HepG2 (cell line): ENCODE data around the gene SPHK2. TPM values are rescaled to one million over a fixed set of nuclear protein-coding genes. Genes with fewer than 3 reads are reported as not detected.

ENCODE experiments used
- BORCS8-MEF2B ChIP-seq: sonication (generic); formaldehyde crosslinking; IDR thresholded peaks from 2 replicates; pipeline ENCODE4 v1.8.0; 2022; ENCODE audit warnings: mild to moderate bottlenecking, missing genetic modification reagents
- FOXO1 ChIP-seq: sonication (generic); formaldehyde crosslinking; IDR thresholded peaks from 2 replicates; pipeline ENCODE4 v1.4.0; 2020; ENCODE audit warnings: missing genetic modification reagents
- KDM1A ChIP-seq: IDR thresholded peaks from 2 replicates; pipeline ENCODE4 v1.6.1; 2016; ENCODE audit warnings: missing compliant biosample characterization
- KDM2A ChIP-seq: sonication (generic); formaldehyde crosslinking; IDR thresholded peaks from 2 replicates; pipeline ENCODE4 v1.4.0; 2020; ENCODE audit warnings: low read depth, missing genetic modification reagents, borderline replicate concordance
- KMT2B ChIP-seq: IDR thresholded peaks from 2 replicates; pipeline ENCODE4 v1.6.1; 2016; ENCODE audit warnings: missing genetic modification reagents, missing compliant biosample characterization
- NBN ChIP-seq: fragments of 450-650 bp; conservative IDR thresholded peaks from 2 replicates; pipeline ENCODE4 v1.6.1; 2017
- NCOA1 ChIP-seq: sonication (generic); formaldehyde crosslinking; IDR thresholded peaks from 2 replicates; pipeline ENCODE4 v1.9.0; 2021; ENCODE audit warnings: missing genetic modification reagents
- POLR2A ChIP-seq, 2 experiments: IDR thresholded peaks; 2 replicates each; pipeline ENCODE4 v1.6.1; 2011; ENCODE audit warnings: low read depth in 2 of 2, low read length in 2 of 2, mild to moderate bottlenecking in 1 of 2, moderate library complexity in 1 of 2; ENCODE audit not compliant: insufficient read depth in 1 of 2
- SIX4 ChIP-seq: sonication (generic); formaldehyde crosslinking; IDR thresholded peaks from 2 replicates; pipeline ENCODE4 v1.4.0; 2020; ENCODE audit warnings: missing genetic modification reagents
- SOX13 ChIP-seq, 3 experiments: fragments of 450-650 bp in 1 of 3; sonication (generic) in 1 of 3; formaldehyde crosslinking in 1 of 3; IDR thresholded peaks in 2 of 3; conservative IDR thresholded peaks in 1 of 3; 2 replicates each; pipeline versions ENCODE4 v1.5.0 to v1.6.1; 2016 to 2020; ENCODE audit warnings: antibody characterized with exemption in 1 of 3, mild to moderate bottlenecking in 1 of 3, missing compliant biosample characterization in 1 of 3, missing genetic modification reagents in 1 of 3, moderate library complexity in 1 of 3
- TOPORS ChIP-seq: sonication (generic); formaldehyde crosslinking; IDR thresholded peaks from 2 replicates; pipeline ENCODE4 v1.8.0; 2023; ENCODE audit warnings: mild to moderate bottlenecking, missing genetic modification reagents
- ZBTB1 ChIP-seq: sonication (generic); formaldehyde crosslinking; IDR thresholded peaks from 2 replicates; pipeline ENCODE4 v1.4.0; 2020; ENCODE audit warnings: missing genetic modification reagents, borderline replicate concordance
- ZBTB7B ChIP-seq: sonication (generic); formaldehyde crosslinking; IDR thresholded peaks from 2 replicates; pipeline ENCODE4 v1.4.0; 2020; ENCODE audit warnings: missing genetic modification reagents
- ZFAT ChIP-seq: sonication (generic); formaldehyde crosslinking; conservative IDR thresholded peaks from 2 replicates; pipeline ENCODE4 v1.8.1; 2023; ENCODE audit warnings: missing genetic modification reagents, inconsistent platforms
- ZNF510 ChIP-seq: sonication (generic); formaldehyde crosslinking; IDR thresholded peaks from 2 replicates; pipeline ENCODE4 v1.4.0; 2020; ENCODE audit warnings: low read depth, mild to moderate bottlenecking, missing genetic modification reagents
- ZNF577 ChIP-seq: sonication (generic); formaldehyde crosslinking; IDR thresholded peaks from 2 replicates; pipeline ENCODE4 v1.4.0; 2020; ENCODE audit warnings: mild to moderate bottlenecking, low read depth, missing genetic modification reagents, borderline replicate concordance
- ZNF749 ChIP-seq: sonication (generic); formaldehyde crosslinking; IDR thresholded peaks from 2 replicates; pipeline ENCODE4 v1.8.0; 2022; ENCODE audit warnings: mild to moderate bottlenecking, missing genetic modification reagents, moderate library complexity, borderline replicate concordance
- ZNF775 ChIP-seq: sonication (generic); formaldehyde crosslinking; IDR thresholded peaks from 2 replicates; pipeline ENCODE4 v1.4.0; 2020; ENCODE audit warnings: missing genetic modification reagents, mild to moderate bottlenecking, moderate library complexity, borderline replicate concordance
- ZNF879 ChIP-seq: sonication (generic); formaldehyde crosslinking; IDR thresholded peaks from 2 replicates; pipeline ENCODE4 v1.8.1; 2023; ENCODE audit warnings: missing genetic modification reagents
- ZNF883 ChIP-seq: sonication (generic); formaldehyde crosslinking; IDR thresholded peaks from 2 replicates; pipeline ENCODE4 v1.5.1; 2020; ENCODE audit warnings: mild to moderate bottlenecking, missing genetic modification reagents; ENCODE audit errors: not compliant biosample characterization
- ZNF891 ChIP-seq: sonication (generic); formaldehyde crosslinking; IDR thresholded peaks from 2 replicates; pipeline ENCODE4 v1.5.0; 2020; ENCODE audit warnings: mild to moderate bottlenecking, missing genetic modification reagents
- polyA plus RNA-seq, 8 experiments: library from polyadenylated mRNA; depleted of rRNA in 3 of 8; stranded (reverse) in 7 of 8; unstranded in 1 of 8; fragments of >200 nt; fragmentation: Illumina TruSeq in 4 of 8; extraction: Trizol in 4 of 8; gene quantifications; 2 replicates each; pipeline versions ENCODE4 v1.2.1 to v1.2.3, GENCODE V29; 2011 to 2016; ENCODE audit warnings: low read depth in 4 of 8, missing spikeins in 1 of 8, mixed read lengths in 1 of 8; ENCODE audit not compliant: insufficient read depth in 1 of 8
- total RNA-seq, 5 experiments: library from RNA; depleted of rRNA; stranded (reverse); fragments of >200 nt; fragmentation: Illumina TruSeq; extraction: Trizol; gene quantifications; 2 replicates each; pipeline ENCODE4 v1.2.3, GENCODE V29; 2016; ENCODE audit warnings: low read depth in 1 of 5
- TF ChIP-seq, protein P1 (sequence below): IDR thresholded peaks from 2 replicates; pipeline ENCODE4 v1.6.1; 2016; ENCODE audit warnings: mild to moderate bottlenecking, missing biosample characterization, missing genetic modification reagents
- TF ChIP-seq, protein P2 (sequence below): sonication (generic); formaldehyde crosslinking; IDR thresholded peaks from 2 replicates; pipeline ENCODE4 v1.8.1; 2022; ENCODE audit warnings: mild to moderate bottlenecking, missing genetic modification reagents
- TF ChIP-seq, protein P3 (sequence below): sonication (generic); formaldehyde crosslinking; IDR thresholded peaks from 2 replicates; pipeline ENCODE4 v1.5.0; 2020; ENCODE audit warnings: missing genetic modification reagents
- TF ChIP-seq, protein P4 (sequence below): IDR thresholded peaks from 2 replicates; pipeline ENCODE4 v1.6.1; 2016
- TF ChIP-seq, protein P5 (sequence below): sonication (generic); IDR thresholded peaks from 2 replicates; pipeline ENCODE4 v1.6.1; 2016; ENCODE audit warnings: low read depth, borderline replicate concordance
- TF ChIP-seq, protein P6 (sequence below): sonication (generic); formaldehyde crosslinking; IDR thresholded peaks from 2 replicates; pipeline ENCODE4 v1.4.0; 2020; ENCODE audit warnings: mild to moderate bottlenecking, missing genetic modification reagents

The SPHK2 gene
- total and polyA plus RNA-seq, 2 of the 13 experiments (the other 11 are each of a cell fraction or from before 2014, with no cell fraction given), result 2.9 to 14.4 TPM

DNA sequence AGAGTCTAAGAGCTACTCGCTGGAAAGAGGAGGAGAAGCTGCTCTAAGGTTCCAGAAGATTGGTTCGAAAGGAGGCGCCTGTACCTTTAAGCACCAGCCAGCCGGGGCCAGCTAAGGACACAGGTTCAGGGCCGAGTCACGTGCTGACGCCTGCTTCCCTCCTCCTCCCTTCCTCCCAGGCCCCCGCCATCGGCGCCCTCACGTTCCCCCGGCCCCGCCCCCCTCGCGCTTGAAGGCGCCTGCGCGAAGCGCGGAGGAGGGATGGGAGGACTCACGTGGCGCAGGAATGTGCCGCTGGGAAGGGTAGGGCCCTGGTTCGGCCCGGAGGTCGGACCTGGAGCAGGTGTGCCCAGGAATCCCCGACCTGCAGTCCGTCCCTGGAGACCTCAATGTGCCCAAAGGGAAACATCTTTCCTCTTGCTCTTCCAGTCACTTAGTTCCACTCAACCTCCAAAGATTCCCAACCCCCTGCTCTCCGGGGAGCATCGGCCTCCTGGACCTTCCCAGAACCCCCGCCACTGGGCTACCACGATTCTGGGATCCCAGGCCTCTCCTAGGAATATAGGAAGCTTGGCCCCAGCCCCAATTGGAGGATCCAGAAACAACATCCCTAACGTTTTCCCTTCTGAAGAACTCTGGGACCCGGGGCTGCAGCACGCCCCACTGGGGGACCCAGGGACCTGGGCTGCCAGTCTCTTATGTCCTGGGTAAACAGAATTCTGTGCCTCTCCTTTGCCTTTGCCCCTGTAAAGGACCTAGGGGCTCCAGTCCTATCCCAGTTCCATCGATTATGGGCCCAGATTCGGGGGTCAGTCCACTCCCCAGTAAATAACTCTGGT is 15.3 kb downstream of the SPHK2 start (continued):
- TF ChIP-seq ZNF775 (CRISPR knock-in tag), result no peak
- TF ChIP-seq SIX4 (CRISPR knock-in tag), result peak; percentile 55; the same call in 1 of the 2 replicates
- peak; percentile 89 for TF ChIP-seq KDM2A (CRISPR knock-in tag)
- TF ChIP-seq SOX13 (IDR thresholded peaks at IDR 0.05), result no peak
- TF ChIP-seq SOX13 (CRISPR knock-in tag; conservative IDR thresholded peaks at IDR 0.05 in 1 of 2, IDR thresholded peaks at IDR 0.05 in 1 of 2), result peak in 1 of 2 experiments; percentile 54; a peak in 1 of 4 replicates
- TF ChIP-seq ZNF577 (CRISPR knock-in tag), result no peak
- TF ChIP-seq ZNF891, result peak; percentile 37; the same call in 1 of the 2 replicates
- peak; percentile 30 for TF ChIP-seq ZNF883
- TF ChIP-seq, protein P1, sequence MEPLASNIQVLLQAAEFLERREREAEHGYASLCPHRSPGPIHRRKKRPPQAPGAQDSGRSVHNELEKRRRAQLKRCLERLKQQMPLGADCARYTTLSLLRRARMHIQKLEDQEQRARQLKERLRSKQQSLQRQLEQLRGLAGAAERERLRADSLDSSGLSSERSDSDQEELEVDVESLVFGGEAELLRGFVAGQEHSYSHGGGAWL (CRISPR knock-in tag), result peak; percentile 82
- no peak for TF ChIP-seq KDM1A (CRISPR knock-in tag)
- TF ChIP-seq ZNF510 (CRISPR knock-in tag), result no peak
- no peak for TF ChIP-seq ZNF879 (CRISPR knock-in tag)
- no peak; the same call in 1 of the 2 replicates for TF ChIP-seq ZNF749 (CRISPR knock-in tag)
- TF ChIP-seq FOXO1, result peak; percentile 49
- TF ChIP-seq BORCS8-MEF2B (CRISPR knock-in tag), result peak; percentile 69
- no peak for TF ChIP-seq TOPORS (CRISPR knock-in tag)
- no peak for TF ChIP-seq ZFAT (CRISPR knock-in tag)
- TF ChIP-seq, protein P2, sequence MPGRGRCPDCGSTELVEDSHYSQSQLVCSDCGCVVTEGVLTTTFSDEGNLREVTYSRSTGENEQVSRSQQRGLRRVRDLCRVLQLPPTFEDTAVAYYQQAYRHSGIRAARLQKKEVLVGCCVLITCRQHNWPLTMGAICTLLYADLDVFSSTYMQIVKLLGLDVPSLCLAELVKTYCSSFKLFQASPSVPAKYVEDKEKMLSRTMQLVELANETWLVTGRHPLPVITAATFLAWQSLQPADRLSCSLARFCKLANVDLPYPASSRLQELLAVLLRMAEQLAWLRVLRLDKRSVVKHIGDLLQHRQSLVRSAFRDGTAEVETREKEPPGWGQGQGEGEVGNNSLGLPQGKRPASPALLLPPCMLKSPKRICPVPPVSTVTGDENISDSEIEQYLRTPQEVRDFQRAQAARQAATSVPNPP (CRISPR knock-in tag), result no peak
- peak; percentile 81; the same call in 1 of the 2 replicates for TF ChIP-seq NCOA1 (CRISPR knock-in tag)
- TF ChIP-seq, protein P3, sequence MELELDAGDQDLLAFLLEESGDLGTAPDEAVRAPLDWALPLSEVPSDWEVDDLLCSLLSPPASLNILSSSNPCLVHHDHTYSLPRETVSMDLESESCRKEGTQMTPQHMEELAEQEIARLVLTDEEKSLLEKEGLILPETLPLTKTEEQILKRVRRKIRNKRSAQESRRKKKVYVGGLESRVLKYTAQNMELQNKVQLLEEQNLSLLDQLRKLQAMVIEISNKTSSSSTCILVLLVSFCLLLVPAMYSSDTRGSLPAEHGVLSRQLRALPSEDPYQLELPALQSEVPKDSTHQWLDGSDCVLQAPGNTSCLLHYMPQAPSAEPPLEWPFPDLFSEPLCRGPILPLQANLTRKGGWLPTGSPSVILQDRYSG (CRISPR knock-in tag), result no peak
- peak; percentile 36; the same call in 1 of the 2 replicates for TF ChIP-seq KMT2B (CRISPR knock-in tag)
- TF ChIP-seq, protein P4, sequence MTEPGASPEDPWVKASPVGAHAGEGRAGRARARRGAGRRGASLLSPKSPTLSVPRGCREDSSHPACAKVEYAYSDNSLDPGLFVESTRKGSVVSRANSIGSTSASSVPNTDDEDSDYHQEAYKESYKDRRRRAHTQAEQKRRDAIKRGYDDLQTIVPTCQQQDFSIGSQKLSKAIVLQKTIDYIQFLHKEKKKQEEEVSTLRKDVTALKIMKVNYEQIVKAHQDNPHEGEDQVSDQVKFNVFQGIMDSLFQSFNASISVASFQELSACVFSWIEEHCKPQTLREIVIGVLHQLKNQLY (CRISPR knock-in tag), result peak; percentile 84
- no peak for TF ChIP-seq ZBTB1 (CRISPR knock-in tag)
- TF ChIP-seq ZBTB7B (CRISPR knock-in tag), result peak; percentile 52
- TF ChIP-seq, protein P5, sequence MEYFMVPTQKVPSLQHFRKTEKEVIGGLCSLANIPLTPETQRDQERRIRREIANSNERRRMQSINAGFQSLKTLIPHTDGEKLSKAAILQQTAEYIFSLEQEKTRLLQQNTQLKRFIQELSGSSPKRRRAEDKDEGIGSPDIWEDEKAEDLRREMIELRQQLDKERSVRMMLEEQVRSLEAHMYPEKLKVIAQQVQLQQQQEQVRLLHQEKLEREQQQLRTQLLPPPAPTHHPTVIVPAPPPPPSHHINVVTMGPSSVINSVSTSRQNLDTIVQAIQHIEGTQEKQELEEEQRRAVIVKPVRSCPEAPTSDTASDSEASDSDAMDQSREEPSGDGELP, result peak; percentile 40; the same call in 1 of the 2 replicates
- TF ChIP-seq, protein P6, sequence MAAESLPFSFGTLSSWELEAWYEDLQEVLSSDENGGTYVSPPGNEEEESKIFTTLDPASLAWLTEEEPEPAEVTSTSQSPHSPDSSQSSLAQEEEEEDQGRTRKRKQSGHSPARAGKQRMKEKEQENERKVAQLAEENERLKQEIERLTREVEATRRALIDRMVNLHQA, result no peak
- TF ChIP-seq POLR2A (IDR thresholded peaks at IDR 0.05; ENCODE audit: insufficient read depth in 1 of 2, low read depth in 2 of 2, low read length in 2 of 2), result peak; percentile 84 to 88
- no peak for TF ChIP-seq NBN
